GM10266 (cell line): ENCODE results near the gene FLOT1.
A peak's percentile ranks its signal among the peaks of the same experiment; 100 is the strongest.

ENCODE experiments used
- DNase-seq: peaks from one replicate; pipeline ENCODE4 v3.0.0; 2012; ENCODE audit errors: extremely low spot score
- TF ChIP-seq, protein P1 (sequence below): IDR thresholded peaks from 2 replicates; pipeline ENCODE4 v1.5.1; 2012; ENCODE audit warnings: mild to moderate bottlenecking, low read depth; ENCODE audit not compliant: control insufficient read depth, insufficient read depth; ENCODE audit errors: missing control alignments

The FLOT1 gene

DNA sequence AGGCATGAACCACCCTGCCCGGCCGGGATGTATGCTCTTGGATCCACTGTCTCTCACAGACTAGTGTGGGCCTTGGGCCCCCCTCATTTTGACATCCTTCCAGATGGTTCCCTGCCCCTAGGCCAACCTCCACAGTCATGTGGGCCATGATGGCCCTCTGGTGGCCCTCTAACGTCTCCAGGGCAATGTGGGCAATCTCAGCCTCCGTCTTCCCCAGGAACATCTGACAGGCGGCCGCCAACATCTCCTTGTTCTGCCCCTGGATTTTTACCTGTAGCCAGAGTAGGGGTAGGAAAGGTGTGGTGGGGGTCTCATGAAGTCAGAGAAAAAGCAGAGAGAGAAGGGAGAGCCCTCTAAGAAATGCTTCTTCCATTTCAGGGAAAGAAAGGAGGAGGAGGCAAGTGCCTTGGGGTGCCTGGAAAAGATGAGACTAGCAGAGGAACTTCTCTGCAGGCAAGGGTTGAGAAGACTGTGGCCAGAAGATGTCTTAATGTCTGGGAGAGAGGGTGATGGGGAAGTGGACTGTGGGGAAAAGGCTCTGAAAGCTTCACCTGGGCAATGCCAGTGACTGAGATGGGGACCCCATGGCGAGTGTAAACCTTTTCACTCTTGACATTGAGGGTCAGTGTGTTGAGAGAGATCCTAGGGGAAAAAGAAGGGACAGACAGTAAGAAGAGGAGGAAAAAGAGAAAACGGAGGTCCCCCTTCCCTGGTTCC lies 1.3 kb downstream of the FLOT1 start:
- TF ChIP-seq, protein P1, sequence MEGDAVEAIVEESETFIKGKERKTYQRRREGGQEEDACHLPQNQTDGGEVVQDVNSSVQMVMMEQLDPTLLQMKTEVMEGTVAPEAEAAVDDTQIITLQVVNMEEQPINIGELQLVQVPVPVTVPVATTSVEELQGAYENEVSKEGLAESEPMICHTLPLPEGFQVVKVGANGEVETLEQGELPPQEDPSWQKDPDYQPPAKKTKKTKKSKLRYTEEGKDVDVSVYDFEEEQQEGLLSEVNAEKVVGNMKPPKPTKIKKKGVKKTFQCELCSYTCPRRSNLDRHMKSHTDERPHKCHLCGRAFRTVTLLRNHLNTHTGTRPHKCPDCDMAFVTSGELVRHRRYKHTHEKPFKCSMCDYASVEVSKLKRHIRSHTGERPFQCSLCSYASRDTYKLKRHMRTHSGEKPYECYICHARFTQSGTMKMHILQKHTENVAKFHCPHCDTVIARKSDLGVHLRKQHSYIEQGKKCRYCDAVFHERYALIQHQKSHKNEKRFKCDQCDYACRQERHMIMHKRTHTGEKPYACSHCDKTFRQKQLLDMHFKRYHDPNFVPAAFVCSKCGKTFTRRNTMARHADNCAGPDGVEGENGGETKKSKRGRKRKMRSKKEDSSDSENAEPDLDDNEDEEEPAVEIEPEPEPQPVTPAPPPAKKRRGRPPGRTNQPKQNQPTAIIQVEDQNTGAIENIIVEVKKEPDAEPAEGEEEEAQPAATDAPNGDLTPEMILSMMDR: peak; percentile 7
- DNase-seq: no peak

- TF ChIP-seq, protein P1: no peak
- no peak for DNase-seq
Observed at GRCh38 chr6:30740540-30740870, 2.0 kb downstream of the FLOT1 start.

GRCh38 chr6:30738532-30738931 lies 4.0 kb downstream of the FLOT1 start:
- TF ChIP-seq, protein P1: no peak
- DNase-seq: no peak

- DNase-seq: peak; percentile 34
Observed at GRCh38 chr6:30735668-30736314, 6.7 kb downstream of the FLOT1 start.

DNA sequence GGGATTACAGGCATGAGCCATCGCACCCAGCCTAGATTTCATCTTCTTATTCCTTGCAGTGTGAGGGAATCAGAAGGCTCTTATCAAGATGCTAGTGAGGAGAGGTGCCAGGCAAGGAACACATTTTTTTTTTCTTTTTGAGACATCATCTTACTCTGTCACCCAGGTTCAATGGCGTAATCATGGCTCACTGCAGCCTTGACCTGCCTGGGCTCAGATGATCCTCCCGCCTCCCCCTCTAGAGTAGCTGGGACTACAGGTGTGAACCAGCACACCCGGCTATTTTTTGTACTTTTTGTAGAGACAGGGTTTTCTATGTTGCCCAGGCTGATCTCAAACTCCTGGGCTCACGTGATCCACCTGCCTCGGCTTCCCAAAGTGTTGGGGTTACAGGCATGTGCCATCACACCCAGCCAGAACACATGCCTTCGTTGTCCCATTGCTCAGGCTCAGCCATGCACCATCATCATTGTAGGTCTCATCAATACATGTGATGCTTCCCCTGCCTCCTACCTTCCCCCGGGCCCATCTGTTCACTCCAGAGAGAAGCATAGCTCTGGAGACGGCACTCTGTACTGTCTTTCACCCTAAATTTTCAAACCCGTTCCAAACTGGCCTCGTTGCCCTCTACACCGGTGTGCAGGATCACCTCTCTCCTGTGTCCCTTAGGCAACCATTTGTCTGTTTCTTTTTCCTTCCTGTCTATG lies 10.1 kb downstream of the FLOT1 start:
- TF ChIP-seq, protein P1: no peak
- no peak for DNase-seq

More at GRCh38 chr6:30735668-30736314, 6.7 kb downstream of the FLOT1 start:
- TF ChIP-seq, protein P1: no peak

DNA sequence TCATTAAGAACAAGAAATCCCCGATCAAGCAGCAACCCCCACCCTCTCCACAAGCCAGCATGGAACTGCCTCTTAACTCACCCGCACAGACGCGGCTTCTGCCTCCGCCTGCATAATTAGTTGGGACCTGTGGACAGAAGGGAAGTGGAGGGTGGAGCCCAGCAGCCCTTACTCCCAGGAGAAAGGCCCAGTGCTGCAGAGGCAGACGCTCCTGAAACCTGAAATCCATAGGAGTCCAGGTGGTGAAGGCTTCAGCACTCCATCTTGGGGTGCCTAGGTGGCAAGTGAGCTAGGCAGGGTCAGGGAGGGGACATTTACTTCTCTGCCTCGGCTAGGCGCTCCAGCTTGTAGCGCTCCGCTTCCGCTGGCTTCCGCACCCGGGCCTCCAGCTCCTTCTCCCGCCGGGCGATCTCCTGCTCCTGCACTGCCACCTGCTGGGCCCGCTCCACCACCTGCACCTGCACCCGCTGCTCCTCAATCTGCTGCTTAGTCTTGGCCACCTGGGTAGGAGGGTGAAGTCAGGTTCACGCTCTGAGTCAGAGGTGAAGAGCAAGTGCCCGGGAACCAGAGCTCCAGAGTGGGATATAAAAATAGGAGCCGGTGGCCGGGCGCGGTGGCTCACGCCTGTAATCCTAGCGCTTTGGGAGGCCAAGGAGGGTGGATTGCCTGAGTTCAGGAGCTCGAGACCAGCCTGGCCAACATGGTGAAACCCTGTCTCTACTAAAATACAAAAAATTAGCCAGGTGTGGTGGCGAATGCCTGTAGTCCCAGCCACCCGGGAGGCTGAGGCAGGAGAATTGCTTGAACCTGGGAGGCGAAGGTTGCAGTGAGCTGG lies 11.7 kb downstream of the FLOT1 start:
- peak; percentile 77 for DNase-seq
- TF ChIP-seq, protein P1: peak; percentile 90
